Measurements from ENCODE around the gene STEAP4. TPM values are rescaled to one million over a fixed set of nuclear protein-coding genes. Genes with fewer than 3 reads are reported as not detected.

The STEAP4 gene
- total and polyA plus RNA-seq, 5 donors from 2014 or later, result not detected

GRCh38 chr7:88300401-88300945 is 6.2 kb downstream of the STEAP4 start:
- H3K36me3 ChIP-seq (ENCODE audit: control insufficient read depth, insufficient read depth, low read length), result no peaks in the 10 kb centered on the region
- Mint-ChIP-seq H3K9me3 (peaks cover 0 to 2% (median 0%) of the 10 kb centered on the region in 7 donors), H3K4me3 (no peak overlapping the region), H3K27me3 (no peaks in the 10 kb centered on the region), H3K27ac (no peak overlapping the region), H3K36me3 (no peaks in the 10 kb centered on the region), H3K4me1 (no peaks in the 10 kb centered on the region)
- H3K9me3 ChIP-seq (ENCODE audit: control insufficient read depth in 2 of 2, low read length in 2 of 2), result no peaks in the 10 kb centered on the region
- H3K4me3 ChIP-seq (ENCODE audit: low read depth, low read length), result no peak overlapping the region
- DNase-seq (no peak), ATAC-seq (ENCODE audit: low read depth in 2 of 2) (no peak)
- H3K27ac ChIP-seq (ENCODE audit: insufficient read depth, low read length, poor library complexity, severe bottlenecking), result no peak overlapping the region
- no peaks in the 10 kb centered on the region for H3K4me1 ChIP-seq (ENCODE audit: control insufficient read depth, insufficient read depth, low read length, poor library complexity, severe bottlenecking)
- H3K27me3 ChIP-seq (ENCODE audit: control insufficient read depth, insufficient read depth, low read length), result no peaks in the 10 kb centered on the region

DNA sequence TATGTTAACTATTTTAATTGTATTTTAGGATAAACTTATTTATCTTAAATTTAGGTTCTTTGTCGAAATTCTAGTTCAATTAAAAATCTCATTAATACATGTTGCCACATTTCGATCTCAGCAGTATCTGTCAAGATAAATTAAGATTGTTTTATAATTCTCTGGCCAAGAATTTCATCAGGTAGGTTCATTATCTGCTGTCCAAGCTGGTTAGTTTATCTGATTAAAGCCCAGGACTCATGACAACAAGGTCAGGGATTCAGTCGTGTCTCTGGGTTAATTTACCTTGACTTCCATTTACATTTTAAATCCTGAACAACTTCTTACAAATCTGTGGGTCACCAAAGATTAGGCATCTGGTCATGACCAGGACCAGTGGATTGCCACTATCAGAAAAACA is 7.6 kb downstream of the STEAP4 start:
- H3K27me3 Mint-ChIP-seq, result no peaks in the 10 kb centered on the region
- no peaks in the 10 kb centered on the region for H3K4me1 Mint-ChIP-seq
- no peak for DNase-seq
- H3K27ac Mint-ChIP-seq, result no peak overlapping the region
- no peaks in the 10 kb centered on the region for H3K36me3 ChIP-seq (ENCODE audit: control insufficient read depth, insufficient read depth, low read length)
- no peak overlapping the region for H3K4me3 ChIP-seq (ENCODE audit: low read depth, low read length)
- no peaks in the 10 kb centered on the region for H3K36me3 Mint-ChIP-seq
- H3K9me3 Mint-ChIP-seq, result peaks cover 0 to 2% (median 0%) of the 10 kb centered on the region in 7 donors
- no peak overlapping the region for H3K4me3 Mint-ChIP-seq
- no peak for ATAC-seq (ENCODE audit: low read depth in 2 of 2)
- no peak overlapping the region for H3K27ac ChIP-seq (ENCODE audit: insufficient read depth, low read length, poor library complexity, severe bottlenecking)
- H3K9me3 ChIP-seq (ENCODE audit: control insufficient read depth in 2 of 2, low read length in 2 of 2), result no peaks in the 10 kb centered on the region
- no peaks in the 10 kb centered on the region for H3K27me3 ChIP-seq (ENCODE audit: control insufficient read depth, insufficient read depth, low read length)
- no peaks in the 10 kb centered on the region for H3K4me1 ChIP-seq (ENCODE audit: control insufficient read depth, insufficient read depth, low read length, poor library complexity, severe bottlenecking)

- no peak for ATAC-seq (ENCODE audit: low read depth in 2 of 2)
- no peak overlapping the region for H3K27ac Mint-ChIP-seq
- no peaks in the 10 kb centered on the region for H3K36me3 Mint-ChIP-seq
- peaks cover 0 to 3% (median 0%) of the 10 kb centered on the region in 7 donors for H3K9me3 Mint-ChIP-seq
- Histone ChIP-seq H3K36me3 (ENCODE audit: control insufficient read depth, insufficient read depth, low read length) (no peaks in the 10 kb centered on the region), H3K27ac (ENCODE audit: insufficient read depth, low read length, poor library complexity, severe bottlenecking) (no peak overlapping the region), H3K4me1 (ENCODE audit: control insufficient read depth, insufficient read depth, low read length, poor library complexity, severe bottlenecking) (no peaks in the 10 kb centered on the region), H3K9me3 (ENCODE audit: control insufficient read depth in 2 of 2, low read length in 2 of 2) (no peaks in the 10 kb centered on the region), H3K4me3 (ENCODE audit: low read depth, low read length) (no peak overlapping the region), H3K27me3 (ENCODE audit: control insufficient read depth, insufficient read depth, low read length) (no peaks in the 10 kb centered on the region)
- no peak for DNase-seq
- H3K27me3 Mint-ChIP-seq, result no peaks in the 10 kb centered on the region
- H3K4me3 Mint-ChIP-seq, result no peak overlapping the region
- no peaks in the 10 kb centered on the region for H3K4me1 Mint-ChIP-seq
These were observed 12.8 kb downstream of the STEAP4 start for GRCh38 chr7:88293866-88294265.

DNA sequence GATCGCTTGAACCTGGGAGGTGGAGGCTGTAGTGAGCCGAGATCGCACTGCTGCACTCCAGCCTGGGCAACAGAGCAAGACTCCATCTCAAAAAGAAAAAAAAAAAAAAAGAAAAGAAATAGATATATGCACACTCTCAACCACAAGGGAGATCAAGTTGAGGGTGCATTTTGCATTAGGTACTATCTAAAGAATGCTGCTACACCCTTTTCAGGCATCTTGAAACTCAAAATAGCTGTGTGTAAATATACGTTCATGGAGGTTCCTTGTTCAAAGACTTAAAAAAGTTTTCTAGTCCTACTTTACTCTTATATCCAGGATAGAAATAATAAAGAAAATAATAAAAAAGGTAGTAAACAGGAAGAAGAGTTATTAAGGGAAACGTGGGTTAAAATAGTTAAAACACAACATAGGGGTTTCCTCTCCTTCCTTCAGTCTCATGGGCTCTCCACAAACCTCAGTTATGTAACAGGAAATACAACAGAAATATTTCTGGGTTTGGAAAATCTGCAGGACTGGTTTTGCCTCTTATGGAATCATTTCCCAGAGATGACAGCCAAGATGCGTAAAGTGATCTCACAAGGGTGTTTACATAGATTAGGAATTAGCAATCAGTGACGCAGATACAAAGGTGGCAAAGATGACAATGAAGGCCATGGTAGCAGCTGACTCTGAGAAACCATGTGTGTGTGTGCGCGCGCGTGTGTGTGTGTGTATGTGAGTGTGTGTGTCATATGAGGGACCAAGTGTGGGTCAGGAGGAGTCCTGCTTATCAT is 15.1 kb downstream of the STEAP4 start:
- no peaks in the 10 kb centered on the region for H3K9me3 ChIP-seq (ENCODE audit: control insufficient read depth in 2 of 2, low read length in 2 of 2)
- H3K4me1 ChIP-seq (ENCODE audit: control insufficient read depth, insufficient read depth, low read length, poor library complexity, severe bottlenecking), result no peaks in the 10 kb centered on the region
- Mint-ChIP-seq H3K4me1 (no peaks in the 10 kb centered on the region), H3K9me3 (peaks cover 0 to 3% (median 0%) of the 10 kb centered on the region in 7 donors), H3K27ac (no peak overlapping the region), H3K36me3 (no peaks in the 10 kb centered on the region), H3K4me3 (no peak overlapping the region), H3K27me3 (no peaks in the 10 kb centered on the region)
- no peak overlapping the region for H3K27ac ChIP-seq (ENCODE audit: insufficient read depth, low read length, poor library complexity, severe bottlenecking)
- no peak for DNase-seq
- no peak for ATAC-seq (ENCODE audit: low read depth in 2 of 2)
- no peak overlapping the region for H3K4me3 ChIP-seq (ENCODE audit: low read depth, low read length)
- no peaks in the 10 kb centered on the region for H3K36me3 ChIP-seq (ENCODE audit: control insufficient read depth, insufficient read depth, low read length)
- H3K27me3 ChIP-seq (ENCODE audit: control insufficient read depth, insufficient read depth, low read length), result no peaks in the 10 kb centered on the region

DNA sequence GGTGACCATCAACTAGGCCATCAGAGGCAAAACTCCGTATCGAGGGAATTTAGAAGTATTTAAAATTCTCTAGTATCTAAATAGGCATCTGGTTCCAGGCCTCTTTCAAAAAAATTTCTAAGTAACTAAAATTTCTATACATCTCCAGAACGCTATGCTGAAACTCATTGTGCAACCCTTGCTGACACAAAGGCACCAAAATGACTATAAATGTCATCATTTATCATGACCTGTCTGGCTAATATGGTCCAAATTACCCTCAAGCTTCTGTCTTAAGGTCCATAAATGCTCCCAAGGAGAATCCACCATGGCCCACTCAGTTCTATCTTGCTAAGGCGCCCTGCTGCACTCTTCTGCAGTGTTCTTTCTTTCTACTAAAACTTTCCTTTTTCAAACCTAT is 16.2 kb downstream of the STEAP4 start:
- ATAC-seq (ENCODE audit: low read depth in 2 of 2), result no peak
- no peaks in the 10 kb centered on the region for H3K9me3 ChIP-seq (ENCODE audit: control insufficient read depth in 2 of 2, low read length in 2 of 2)
- Mint-ChIP-seq H3K27me3 (no peaks in the 10 kb centered on the region), H3K27ac (no peak overlapping the region), H3K9me3 (peaks cover 0 to 3% (median 0%) of the 10 kb centered on the region in 7 donors), H3K36me3 (no peaks in the 10 kb centered on the region), H3K4me3 (no peak overlapping the region), H3K4me1 (no peaks in the 10 kb centered on the region)
- H3K4me3 ChIP-seq (ENCODE audit: low read depth, low read length), result no peak overlapping the region
- no peaks in the 10 kb centered on the region for H3K27me3 ChIP-seq (ENCODE audit: control insufficient read depth, insufficient read depth, low read length)
- no peaks in the 10 kb centered on the region for H3K4me1 ChIP-seq (ENCODE audit: control insufficient read depth, insufficient read depth, low read length, poor library complexity, severe bottlenecking)
- H3K36me3 ChIP-seq (ENCODE audit: control insufficient read depth, insufficient read depth, low read length), result no peaks in the 10 kb centered on the region
- no peak overlapping the region for H3K27ac ChIP-seq (ENCODE audit: insufficient read depth, low read length, poor library complexity, severe bottlenecking)
- no peak for DNase-seq

- ATAC-seq (ENCODE audit: low read depth in 2 of 2), result no peak
These were observed 17.1 kb downstream of the STEAP4 start for GRCh38 chr7:88289564-88290025.

DNA sequence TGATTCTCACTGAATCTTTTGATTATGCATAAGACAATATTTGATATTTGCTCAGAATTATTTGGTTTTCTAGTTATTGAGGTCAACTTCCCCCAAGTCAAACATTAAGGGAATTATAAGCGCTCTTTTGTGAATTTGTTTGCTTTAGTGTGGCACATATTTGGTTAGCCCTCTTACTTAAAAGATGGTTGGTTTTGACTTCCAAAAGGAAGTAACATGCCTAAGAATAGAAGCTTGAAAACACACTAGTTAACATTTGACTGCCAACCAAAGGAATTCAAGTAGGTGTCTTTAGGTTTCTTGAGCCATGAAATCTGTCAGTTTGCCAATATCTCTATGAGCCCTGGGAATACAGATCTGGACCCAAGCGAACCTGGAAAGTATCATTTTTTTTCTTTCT is 24.9 kb downstream of the STEAP4 start:
- H3K4me1 ChIP-seq (ENCODE audit: control insufficient read depth, insufficient read depth, low read length, poor library complexity, severe bottlenecking), result no peaks in the 10 kb centered on the region
- H3K27ac ChIP-seq (ENCODE audit: insufficient read depth, low read length, poor library complexity, severe bottlenecking), result no peak overlapping the region
- H3K9me3 Mint-ChIP-seq, result peaks cover 0 to 1% (median 0%) of the 10 kb centered on the region in 7 donors
- no peaks in the 10 kb centered on the region for H3K9me3 ChIP-seq (ENCODE audit: control insufficient read depth in 2 of 2, low read length in 2 of 2)
- peaks cover 10% of the 10 kb centered on the region for H3K27me3 ChIP-seq (ENCODE audit: control insufficient read depth, insufficient read depth, low read length)
- no peak for ATAC-seq (ENCODE audit: low read depth in 2 of 2)
- no peak for DNase-seq
- H3K4me3 ChIP-seq (ENCODE audit: low read depth, low read length), result no peak overlapping the region
- H3K36me3 Mint-ChIP-seq, result no peaks in the 10 kb centered on the region
- H3K4me3 Mint-ChIP-seq, result no peak overlapping the region
- no peaks in the 10 kb centered on the region for H3K4me1 Mint-ChIP-seq
- no peak overlapping the region for H3K27ac Mint-ChIP-seq
- no peaks in the 10 kb centered on the region for H3K36me3 ChIP-seq (ENCODE audit: control insufficient read depth, insufficient read depth, low read length)
- H3K27me3 Mint-ChIP-seq, result peaks cover 9% of the 10 kb centered on the region

More at GRCh38 chr7:88289564-88290025, 17.1 kb downstream of the STEAP4 start:
- DNase-seq, result no peak
- Mint-ChIP-seq H3K36me3 (no peaks in the 10 kb centered on the region), H3K9me3 (peaks cover 0 to 3% (median 0%) of the 10 kb centered on the region in 7 donors), H3K27ac (no peak overlapping the region), H3K4me1 (no peaks in the 10 kb centered on the region), H3K27me3 (no peaks in the 10 kb centered on the region), H3K4me3 (no peak overlapping the region)
- no peaks in the 10 kb centered on the region for H3K36me3 ChIP-seq (ENCODE audit: control insufficient read depth, insufficient read depth, low read length)
- H3K4me1 ChIP-seq (ENCODE audit: control insufficient read depth, insufficient read depth, low read length, poor library complexity, severe bottlenecking), result no peaks in the 10 kb centered on the region
- no peaks in the 10 kb centered on the region for H3K9me3 ChIP-seq (ENCODE audit: control insufficient read depth in 2 of 2, low read length in 2 of 2)
- H3K4me3 ChIP-seq (ENCODE audit: low read depth, low read length), result no peak overlapping the region
- H3K27me3 ChIP-seq (ENCODE audit: control insufficient read depth, insufficient read depth, low read length), result no peaks in the 10 kb centered on the region
- H3K27ac ChIP-seq (ENCODE audit: insufficient read depth, low read length, poor library complexity, severe bottlenecking), result no peak overlapping the region

DNA sequence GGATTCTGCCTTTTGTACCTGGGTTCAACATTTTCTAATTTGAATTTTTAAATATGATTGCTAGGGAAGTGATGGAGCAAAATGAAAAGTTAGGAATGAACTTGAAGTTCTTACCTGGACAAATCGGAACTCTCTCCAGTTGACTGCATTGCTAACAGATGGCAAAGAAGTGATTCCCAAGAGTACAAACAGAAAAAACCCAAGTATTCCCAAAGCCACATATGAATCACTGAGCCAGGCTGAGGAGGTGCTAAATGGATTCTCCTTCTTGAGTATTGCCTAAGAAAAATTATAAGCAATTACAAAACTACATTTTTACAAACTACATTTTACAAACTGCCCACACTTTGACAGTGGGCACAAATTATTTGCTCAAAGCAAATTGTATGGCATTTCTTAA is 25.9 kb downstream of the STEAP4 start:
- no peak for ATAC-seq (ENCODE audit: low read depth in 2 of 2)
- H3K4me1 Mint-ChIP-seq, result no peaks in the 10 kb centered on the region
- no peak overlapping the region for H3K27ac Mint-ChIP-seq

More for the DNA sequence above, 25.9 kb downstream of the STEAP4 start:
- Histone ChIP-seq H3K9me3 (ENCODE audit: control insufficient read depth in 2 of 2, low read length in 2 of 2) (no peaks in the 10 kb centered on the region), H3K27ac (ENCODE audit: insufficient read depth, low read length, poor library complexity, severe bottlenecking) (no peak overlapping the region), H3K36me3 (ENCODE audit: control insufficient read depth, insufficient read depth, low read length) (no peaks in the 10 kb centered on the region), H3K27me3 (ENCODE audit: control insufficient read depth, insufficient read depth, low read length) (peaks cover 10% of the 10 kb centered on the region), H3K4me3 (ENCODE audit: low read depth, low read length) (no peak overlapping the region), H3K4me1 (ENCODE audit: control insufficient read depth, insufficient read depth, low read length, poor library complexity, severe bottlenecking) (no peaks in the 10 kb centered on the region)
- Mint-ChIP-seq H3K9me3 (peaks cover 0 to 1% (median 0%) of the 10 kb centered on the region in 7 donors), H3K36me3 (no peaks in the 10 kb centered on the region), H3K27me3 (peaks cover 9% of the 10 kb centered on the region), H3K4me3 (no peak overlapping the region)
- no peak for DNase-seq

Data from CD4-positive, CD25-positive, alpha-beta regulatory T cell (primary cell).